HG02938 (cell line): ENCODE measurements around the gene ARHGEF19.

Experiments
- ATAC-seq: cut with Tn5 transposase; IDR thresholded peaks from one replicate; pipeline ENCODE4 v1.9.1; 2021; ENCODE audit warnings: mild to moderate bottlenecking, moderate library complexity; ENCODE audit not compliant: unreplicated experiment

The ARHGEF19 gene

DNA sequence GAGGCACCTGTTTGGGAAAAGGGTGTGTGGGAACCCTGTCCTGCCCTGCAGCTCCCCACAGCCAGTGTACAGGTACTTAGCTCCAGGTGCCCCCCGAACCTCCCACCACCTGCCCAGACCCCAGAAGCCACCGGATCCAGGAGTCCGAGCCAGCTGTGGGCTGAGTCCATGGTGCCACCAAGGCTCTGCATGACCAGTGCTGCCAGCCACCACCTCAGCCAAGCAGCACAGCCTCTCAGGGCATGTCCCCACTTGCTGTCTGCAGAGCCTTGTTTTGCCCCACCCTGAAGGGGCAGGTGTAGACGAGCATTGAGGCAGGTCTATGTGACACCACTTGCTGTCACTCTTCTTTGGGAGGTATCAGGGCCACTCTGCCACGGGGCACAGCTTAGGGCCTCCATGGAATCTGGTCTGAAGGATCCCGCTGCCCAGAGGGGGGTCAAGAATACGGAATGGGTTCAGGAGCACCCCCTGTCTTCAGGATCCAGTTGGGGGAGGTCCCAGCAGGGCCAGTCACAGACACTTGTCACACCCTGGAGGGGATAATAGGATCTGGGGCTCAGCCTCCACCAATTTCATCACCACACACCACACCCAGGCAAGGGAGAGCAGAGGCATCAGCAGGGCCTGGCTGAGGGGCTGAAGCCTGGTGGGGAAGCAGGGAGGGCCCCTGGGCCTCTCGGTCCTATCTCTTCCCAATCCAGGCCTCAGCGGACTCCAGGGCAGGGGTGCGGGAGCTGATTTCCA is 27.7 kb downstream of the ARHGEF19 start:
- no peak for ATAC-seq

GRCh38 chr1:16183765-16184556 is 28.5 kb downstream of the ARHGEF19 start:
- no peak for ATAC-seq

DNA sequence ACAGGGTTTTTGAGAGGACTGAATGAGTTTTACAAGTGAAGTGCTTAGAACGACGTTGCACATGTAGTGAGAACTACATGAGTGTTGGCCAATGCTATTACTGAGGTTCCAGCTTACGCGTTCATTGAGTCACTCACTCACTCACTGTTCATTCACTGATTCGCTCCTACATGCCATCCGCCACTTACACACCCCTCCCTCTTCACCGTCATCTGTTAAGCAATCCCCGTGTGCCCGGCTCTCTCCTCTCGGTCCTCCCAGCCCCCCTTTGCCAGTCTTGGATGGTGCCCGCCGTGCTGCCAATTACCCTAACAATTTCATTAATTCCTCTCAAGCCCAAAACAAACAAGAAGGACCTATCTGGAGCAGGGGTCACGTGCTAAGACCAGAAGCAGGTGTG is 29.3 kb downstream of the ARHGEF19 start:
- ATAC-seq, result no peak

DNA sequence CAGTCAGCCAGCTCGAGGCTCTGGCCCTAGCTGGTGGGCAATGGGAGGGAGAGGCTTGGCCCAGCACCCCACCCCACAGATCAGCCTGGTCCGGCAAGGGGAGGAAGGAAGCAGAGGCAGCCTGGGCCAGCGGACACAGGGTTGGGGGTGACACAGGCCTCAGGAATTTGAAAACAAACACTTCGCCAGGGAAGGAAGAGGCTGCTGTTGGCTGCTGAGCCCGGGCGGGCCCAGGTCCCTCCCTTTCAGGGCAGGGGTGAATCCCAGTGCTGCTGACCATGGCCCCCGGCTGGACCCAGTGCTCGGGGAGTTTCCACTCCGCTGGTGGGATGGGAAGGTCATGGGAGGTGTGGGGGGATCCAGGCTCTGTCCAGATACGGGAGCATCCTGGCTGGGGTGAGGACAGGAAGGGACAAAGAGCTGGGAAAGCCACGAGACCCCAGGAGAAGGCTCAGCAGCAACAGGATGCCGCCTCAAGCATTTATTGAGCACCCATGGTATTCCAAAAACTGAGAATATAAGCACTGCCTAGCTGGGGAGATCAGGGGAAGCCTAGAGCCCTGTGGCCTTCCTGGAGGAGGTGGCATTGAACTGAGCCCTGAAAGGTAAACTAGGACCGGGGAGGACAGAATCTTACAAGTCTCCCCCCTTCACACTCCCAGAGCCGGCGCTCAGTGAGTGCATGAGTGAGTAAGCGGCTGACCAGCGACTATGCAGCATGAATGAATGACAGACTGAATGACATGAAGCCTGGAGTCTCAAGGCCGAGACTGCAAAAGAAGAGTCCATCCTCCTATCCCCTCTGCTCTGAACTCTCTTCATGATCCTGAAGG is 30.3 kb downstream of the ARHGEF19 start:
- ATAC-seq, result no peak

- ATAC-seq, result no peak
These were observed 32.1 kb downstream of the ARHGEF19 start for GRCh38 chr1:16180291-16180824.

- no peak for ATAC-seq
These were observed 33.6 kb downstream of the ARHGEF19 start for GRCh38 chr1:16178596-16179497.

- no peak for ATAC-seq
These were observed 35.1 kb downstream of the ARHGEF19 start for GRCh38 chr1:16177306-16177705.

- no peak for ATAC-seq
These were observed 35.8 kb downstream of the ARHGEF19 start for GRCh38 chr1:16176653-16177052.

- no peak for ATAC-seq
These were observed 36.6 kb downstream of the ARHGEF19 start for GRCh38 chr1:16175610-16176553.

GRCh38 chr1:16174886-16175598 is 37.4 kb downstream of the ARHGEF19 start:
- ATAC-seq, result no peak

DNA sequence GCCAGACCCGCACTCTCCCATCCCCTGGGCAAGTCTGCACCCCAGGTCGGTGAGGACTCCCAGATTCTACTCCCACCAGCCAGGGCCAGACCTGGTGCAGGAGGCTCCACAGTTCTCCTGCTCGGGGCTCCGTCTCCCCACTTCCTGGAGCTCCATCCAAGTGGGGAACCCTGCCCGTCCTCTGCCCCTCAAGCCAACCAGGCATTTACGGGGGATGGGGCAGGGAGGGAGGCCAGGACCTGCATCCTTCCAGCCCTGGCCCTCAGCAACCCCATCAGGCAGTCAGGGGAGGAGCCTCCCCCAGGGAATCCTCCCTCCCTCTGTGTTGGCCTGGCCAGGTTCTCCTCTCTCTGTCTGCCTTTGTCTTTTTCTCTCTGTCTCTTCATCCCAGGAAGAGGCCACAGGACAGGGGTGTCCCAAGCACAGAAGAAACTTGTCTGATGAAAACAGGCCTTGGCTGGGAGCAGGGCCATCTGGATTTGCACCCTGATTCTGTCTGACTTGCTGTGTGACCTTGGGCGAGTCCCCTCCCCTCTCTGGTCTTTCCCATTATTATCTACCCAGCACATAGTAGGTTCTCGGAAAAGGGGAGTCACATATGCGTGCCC is 38.1 kb downstream of the ARHGEF19 start:
- ATAC-seq, result no peak

DNA sequence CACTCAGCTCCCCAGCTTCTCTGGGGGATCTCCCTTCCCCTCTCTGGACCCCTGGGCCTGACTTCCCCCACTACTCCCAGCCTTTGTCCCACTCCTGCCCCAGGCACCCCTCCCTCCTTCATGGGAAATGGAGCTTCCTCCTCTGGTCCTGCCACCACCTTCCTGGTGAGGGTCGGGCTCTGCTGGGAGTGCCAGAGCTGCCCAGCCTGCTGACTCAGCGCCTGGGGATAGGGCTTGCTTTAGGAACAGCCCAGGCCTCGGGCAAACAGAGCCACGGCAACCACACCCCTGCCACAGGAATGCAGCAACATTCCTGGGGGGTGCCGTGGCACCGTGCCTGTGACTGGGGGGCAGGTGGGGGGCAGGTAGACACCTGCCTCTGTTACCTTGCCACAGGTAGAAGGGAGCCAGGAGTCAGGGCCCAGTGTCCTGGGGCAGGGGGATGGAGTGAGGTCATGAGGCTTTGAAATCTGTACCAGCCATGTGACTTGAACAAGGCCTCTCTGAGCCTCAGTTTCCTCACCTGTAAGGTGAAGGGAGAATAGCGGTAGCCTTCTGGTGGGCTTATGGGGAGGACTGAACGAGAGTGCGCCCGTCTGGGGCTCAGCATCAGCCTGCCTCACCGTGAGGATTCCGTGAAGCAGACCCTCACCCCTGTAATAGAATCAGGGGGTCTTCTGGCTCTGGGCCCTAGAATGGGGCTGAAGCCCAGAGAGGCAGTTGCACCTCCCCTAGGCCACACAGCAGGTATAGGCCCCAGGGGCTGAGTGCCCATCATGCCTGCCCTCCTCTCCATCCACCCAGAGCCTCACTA is 38.8 kb downstream of the ARHGEF19 start:
- ATAC-seq, result no peak

DNA sequence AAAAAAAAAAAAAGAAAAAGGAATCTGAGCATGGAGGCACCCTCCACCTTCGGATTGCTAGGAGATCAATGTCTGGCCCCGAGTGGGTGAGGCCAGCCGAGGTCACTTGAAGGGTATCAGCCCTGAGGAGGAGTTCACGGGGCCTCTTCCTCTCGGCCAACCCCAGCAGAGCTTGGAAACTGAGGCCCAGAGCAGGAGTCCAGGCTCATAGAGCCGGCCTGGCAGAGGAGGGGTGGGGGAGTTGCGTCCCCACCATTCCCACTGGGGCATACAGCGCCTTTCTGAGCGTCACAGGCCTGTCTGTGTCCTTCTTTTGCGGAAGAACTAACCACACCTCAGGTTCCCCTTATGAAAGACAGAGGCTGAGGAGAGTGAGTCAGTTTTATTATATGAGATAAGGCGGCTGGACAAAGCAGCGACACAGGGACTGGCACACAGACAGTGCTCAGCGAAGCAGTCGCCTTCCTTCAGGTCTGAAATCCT is 39.4 kb downstream of the ARHGEF19 start:
- ATAC-seq, result no peak

DNA sequence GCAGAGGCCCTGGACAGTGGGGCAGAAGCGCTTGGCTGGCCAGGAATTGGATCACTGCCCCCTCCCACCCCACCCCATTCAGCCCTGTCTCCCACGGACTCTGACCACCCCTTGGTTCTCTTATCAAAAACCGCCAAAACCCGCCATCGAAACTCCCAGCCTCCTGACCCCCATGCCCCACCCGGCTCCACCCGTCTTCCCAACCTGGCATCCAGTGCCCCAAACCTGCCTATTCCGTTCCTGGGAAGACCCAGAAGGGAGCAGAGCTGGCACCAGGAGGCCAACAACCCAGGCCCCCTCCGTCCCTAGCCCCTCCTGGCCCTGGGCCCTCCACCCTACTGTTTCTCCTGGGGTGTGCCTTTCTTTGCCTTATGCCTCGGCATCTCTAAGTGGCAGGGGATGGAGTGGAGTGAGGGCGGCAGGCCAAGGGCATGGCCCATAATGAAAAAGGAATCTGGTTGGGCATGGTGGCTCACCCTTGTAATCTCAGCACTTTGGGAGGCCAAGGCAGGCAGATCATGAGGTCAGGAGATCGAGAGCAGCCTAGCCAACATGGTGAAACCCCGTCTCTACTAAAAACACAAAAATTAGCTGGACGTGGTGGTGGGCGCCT is 40.1 kb downstream of the ARHGEF19 start:
- ATAC-seq, result no peak

DNA sequence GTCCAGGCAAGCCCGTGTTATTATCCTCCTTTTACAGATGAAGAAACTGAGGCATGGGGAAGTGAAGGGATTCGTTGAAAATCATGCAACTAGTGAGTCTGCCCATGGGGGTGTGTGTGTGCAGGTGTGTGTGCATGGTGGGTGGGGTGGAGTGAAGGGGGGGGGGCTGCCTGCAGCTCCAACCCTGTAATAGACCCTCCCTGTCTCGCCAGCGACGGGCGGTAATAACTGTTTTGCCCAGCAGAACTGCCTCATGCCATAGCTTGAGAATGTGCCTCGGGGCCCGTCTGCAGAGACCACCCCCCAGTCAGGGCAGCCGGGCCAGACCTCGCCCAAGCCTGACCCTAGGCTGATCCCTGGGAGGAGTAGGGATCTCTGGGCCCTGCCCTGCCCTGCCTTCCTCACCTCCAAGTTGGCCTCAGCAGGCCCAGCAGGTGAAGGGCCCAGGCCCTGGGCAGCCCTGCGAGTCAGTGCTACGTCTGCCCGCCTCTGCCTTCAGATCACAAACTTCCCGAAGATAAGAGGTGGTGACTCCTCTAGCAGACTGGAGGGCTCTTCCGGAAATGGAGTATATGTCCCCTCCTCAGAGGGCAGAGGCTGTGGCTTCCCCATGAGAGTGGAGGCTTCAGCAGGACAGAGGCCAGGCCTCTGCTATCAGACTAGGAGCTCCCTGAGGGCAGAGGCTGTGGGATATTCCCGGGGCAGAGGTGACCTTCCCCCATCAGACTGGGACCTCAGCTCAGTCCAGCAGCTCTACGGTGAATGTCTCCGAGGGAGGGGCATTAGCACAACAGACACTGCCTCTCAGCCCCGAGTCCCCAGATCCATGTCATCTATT is 40.9 kb downstream of the ARHGEF19 start:
- no peak for ATAC-seq

- ATAC-seq, result no peak
These were observed 42.2 kb downstream of the ARHGEF19 start for GRCh38 chr1:16170283-16170673.
